Measurements from ENCODE around the gene CDC14B.

The CDC14B gene

GRCh38 chr9:96483733-96484390 lies 135.8 kb downstream of the CDC14B start:
- Histone ChIP-seq H3K9me3 (ENCODE audit: insufficient read depth, low read length, severe bottlenecking) (no peaks in the 10 kb centered on the region), H3K4me3 (ENCODE audit: low read depth in 1 of 2, low read length in 2 of 2) (no peak overlapping the region), H3K27ac (ENCODE audit: low read length) (no peak overlapping the region), H3K4me1 (ENCODE audit: insufficient read depth, low read length) (no peaks in the 10 kb centered on the region), H3K36me3 (ENCODE audit: insufficient read depth, low read length) (peaks cover 3% of the 10 kb centered on the region; the same call in 1 of the 2 replicates), H3K79me2 (ENCODE audit: insufficient read depth, low read length) (no peaks in the 10 kb centered on the region), H3K4me2 (ENCODE audit: insufficient read depth, low read length) (no peak overlapping the region), H3K9ac (ENCODE audit: low read depth, low read length) (no peak overlapping the region), H3K27me3 (ENCODE audit: insufficient read depth, low read length, poor library complexity) (no peaks in the 10 kb centered on the region), H4K20me1 (ENCODE audit: insufficient read depth, low read length) (no peaks in the 10 kb centered on the region), H2AFZ (ENCODE audit: low read depth, low read length) (no peak overlapping the region)
- ATAC-seq (ENCODE audit: insufficient read depth, low read depth), result no peak
- TF ChIP-seq EZH2 (IDR thresholded peaks at IDR 0.05; ENCODE audit: borderline replicate concordance, low read depth, low read length, severe bottlenecking) (no peak), CTCF (IDR thresholded peaks at IDR 0.05; ENCODE audit: borderline replicate concordance, extremely low read depth, low read length, poor library complexity, severe bottlenecking) (no peak)
- DNase-seq, result no peak

GRCh38 chr9:96483197-96483596 lies 136.4 kb downstream of the CDC14B start:
- Histone ChIP-seq H3K36me3 (ENCODE audit: insufficient read depth, low read length) (no peaks in the 10 kb centered on the region; the same call in 1 of the 2 replicates), H3K4me2 (ENCODE audit: insufficient read depth, low read length) (no peak overlapping the region), H3K4me1 (ENCODE audit: insufficient read depth, low read length) (no peaks in the 10 kb centered on the region), H2AFZ (ENCODE audit: low read depth, low read length) (no peak overlapping the region), H3K27me3 (ENCODE audit: insufficient read depth, low read length, poor library complexity) (no peaks in the 10 kb centered on the region), H3K27ac (ENCODE audit: low read length) (no peak overlapping the region), H3K4me3 (ENCODE audit: low read depth in 1 of 2, low read length in 2 of 2) (no peak overlapping the region), H3K9ac (ENCODE audit: low read depth, low read length) (no peak overlapping the region), H4K20me1 (ENCODE audit: insufficient read depth, low read length) (no peaks in the 10 kb centered on the region), H3K9me3 (ENCODE audit: insufficient read depth, low read length, severe bottlenecking) (no peaks in the 10 kb centered on the region), H3K79me2 (ENCODE audit: insufficient read depth, low read length) (no peaks in the 10 kb centered on the region)
- DNase-seq, result no peak
- no peak for TF ChIP-seq EZH2 (IDR thresholded peaks at IDR 0.05; ENCODE audit: borderline replicate concordance, low read depth, low read length, severe bottlenecking)
- no peak for TF ChIP-seq CTCF (IDR thresholded peaks at IDR 0.05; ENCODE audit: borderline replicate concordance, extremely low read depth, low read length, poor library complexity, severe bottlenecking)
- no peak for ATAC-seq (ENCODE audit: insufficient read depth, low read depth)

DNA sequence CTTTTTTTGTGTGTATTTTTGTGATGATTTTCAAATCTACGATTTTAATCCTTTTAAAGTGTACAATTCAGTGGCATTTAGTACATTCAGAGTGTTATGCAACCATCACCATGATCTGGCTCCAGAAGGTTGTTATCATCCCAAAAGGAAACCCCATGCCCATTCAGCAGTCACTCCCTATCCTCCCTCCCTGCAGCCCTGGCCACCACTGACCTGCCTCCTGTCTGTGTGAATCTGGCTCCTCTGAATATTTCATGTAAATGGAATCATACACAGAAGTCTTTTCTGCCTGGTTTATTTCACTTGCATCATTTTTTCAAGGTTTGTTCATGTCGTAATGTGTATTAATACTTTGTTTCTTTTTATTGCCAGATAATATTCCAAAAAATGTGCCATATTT lies 137.2 kb downstream of the CDC14B start:
- Histone ChIP-seq H3K9ac (ENCODE audit: low read depth, low read length) (no peak overlapping the region), H4K20me1 (ENCODE audit: insufficient read depth, low read length) (no peaks in the 10 kb centered on the region), H3K36me3 (ENCODE audit: insufficient read depth, low read length) (no peaks in the 10 kb centered on the region; the same call in 1 of the 2 replicates), H3K9me3 (ENCODE audit: insufficient read depth, low read length, severe bottlenecking) (no peaks in the 10 kb centered on the region), H3K4me2 (ENCODE audit: insufficient read depth, low read length) (no peak overlapping the region), H2AFZ (ENCODE audit: low read depth, low read length) (no peak overlapping the region), H3K4me1 (ENCODE audit: insufficient read depth, low read length) (no peaks in the 10 kb centered on the region), H3K27me3 (ENCODE audit: insufficient read depth, low read length, poor library complexity) (no peaks in the 10 kb centered on the region), H3K79me2 (ENCODE audit: insufficient read depth, low read length) (no peaks in the 10 kb centered on the region), H3K27ac (ENCODE audit: low read length) (no peak overlapping the region), H3K4me3 (ENCODE audit: low read depth in 1 of 2, low read length in 2 of 2) (no peak overlapping the region)
- no peak for DNase-seq
- no peak for ATAC-seq (ENCODE audit: insufficient read depth, low read depth)
- TF ChIP-seq EZH2 (IDR thresholded peaks at IDR 0.05; ENCODE audit: borderline replicate concordance, low read depth, low read length, severe bottlenecking) (no peak), CTCF (IDR thresholded peaks at IDR 0.05; ENCODE audit: borderline replicate concordance, extremely low read depth, low read length, poor library complexity, severe bottlenecking) (no peak)
